Brain microvascular endothelial cell (primary cell): ENCODE results near the gene ROBO4.

Experiments used
- DNase-seq: peaks from one replicate; pipeline ENCODE4 v3.0.0-alpha.2; 2020
- H3K27ac ChIP-seq: fragments of 250-450 bp; sonication (Bioruptor Pico); 2 replicates; pipeline ENCODE4 v1.5.1; 2020; ENCODE audit warnings: mild to moderate bottlenecking, moderate library complexity
- H3K27me3 ChIP-seq: fragments of 250-450 bp; sonication (Bioruptor Pico); replicated peaks from 2 replicates; pipeline ENCODE4 v1.5.1; 2020; ENCODE audit warnings: mild to moderate bottlenecking
- H3K36me3 ChIP-seq: fragments of 250-450 bp; sonication (Bioruptor Pico); replicated peaks from 2 replicates; pipeline ENCODE4 v1.5.1; 2020; ENCODE audit warnings: mild to moderate bottlenecking
- H3K4me3 ChIP-seq: 2 replicates; pipeline ENCODE4 v1.5.1; 2011; ENCODE audit warnings: low read depth, mild to moderate bottlenecking, control low read depth, low read length, moderate library complexity
- in situ Hi-C: cut with HindIII; loops from 2 replicates; pipeline ENCODE4 v1.10.0; 2017; ENCODE audit warnings: low sequenced_read_pairs, low pct_ligation_motif_present
- TF ChIP-seq, protein P1 (sequence below): IDR thresholded peaks from 2 replicates; pipeline ENCODE4 v1.5.1; 2011; ENCODE audit warnings: low read depth, mild to moderate bottlenecking, moderate library complexity, low read length, control low read depth, inconsistent platforms; ENCODE audit errors: missing control alignments

The ROBO4 gene

DNA sequence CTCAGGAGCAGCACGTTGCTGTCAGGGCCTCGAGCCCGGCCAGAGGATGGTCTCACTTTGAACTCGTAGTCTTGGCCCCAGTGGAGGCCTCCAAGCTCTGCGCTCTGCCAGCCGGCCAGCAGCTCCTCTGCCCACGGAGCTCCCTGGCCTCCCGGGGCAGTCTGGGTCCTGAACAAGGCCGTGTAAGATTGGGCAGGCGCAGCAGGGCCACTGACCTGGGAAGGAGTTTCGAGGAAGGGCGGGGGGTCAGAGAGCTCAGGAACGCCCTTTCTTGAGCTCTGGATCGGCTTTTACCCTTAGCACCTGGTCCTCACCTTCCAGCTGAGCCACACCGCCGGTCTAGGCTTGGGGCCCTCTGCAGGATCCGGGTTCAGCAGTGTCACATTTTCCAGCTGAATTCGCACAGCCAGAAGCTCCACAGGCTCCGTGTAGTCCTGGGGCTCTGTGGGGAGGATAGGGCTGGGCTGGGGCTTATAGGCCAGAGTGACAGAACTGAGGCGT, 2.1 kb downstream of the ROBO4 start:
- no peak overlapping the region for H3K4me3 ChIP-seq
- DNase-seq, result no peak
- TF ChIP-seq, protein P1, sequence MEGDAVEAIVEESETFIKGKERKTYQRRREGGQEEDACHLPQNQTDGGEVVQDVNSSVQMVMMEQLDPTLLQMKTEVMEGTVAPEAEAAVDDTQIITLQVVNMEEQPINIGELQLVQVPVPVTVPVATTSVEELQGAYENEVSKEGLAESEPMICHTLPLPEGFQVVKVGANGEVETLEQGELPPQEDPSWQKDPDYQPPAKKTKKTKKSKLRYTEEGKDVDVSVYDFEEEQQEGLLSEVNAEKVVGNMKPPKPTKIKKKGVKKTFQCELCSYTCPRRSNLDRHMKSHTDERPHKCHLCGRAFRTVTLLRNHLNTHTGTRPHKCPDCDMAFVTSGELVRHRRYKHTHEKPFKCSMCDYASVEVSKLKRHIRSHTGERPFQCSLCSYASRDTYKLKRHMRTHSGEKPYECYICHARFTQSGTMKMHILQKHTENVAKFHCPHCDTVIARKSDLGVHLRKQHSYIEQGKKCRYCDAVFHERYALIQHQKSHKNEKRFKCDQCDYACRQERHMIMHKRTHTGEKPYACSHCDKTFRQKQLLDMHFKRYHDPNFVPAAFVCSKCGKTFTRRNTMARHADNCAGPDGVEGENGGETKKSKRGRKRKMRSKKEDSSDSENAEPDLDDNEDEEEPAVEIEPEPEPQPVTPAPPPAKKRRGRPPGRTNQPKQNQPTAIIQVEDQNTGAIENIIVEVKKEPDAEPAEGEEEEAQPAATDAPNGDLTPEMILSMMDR, result no peak
- in situ Hi-C loops, result no loop called here
- H3K27ac ChIP-seq, result no peak overlapping the region
- no peaks in the 10 kb centered on the region for H3K36me3 ChIP-seq
- H3K27me3 ChIP-seq, result no peaks in the 10 kb centered on the region

DNA sequence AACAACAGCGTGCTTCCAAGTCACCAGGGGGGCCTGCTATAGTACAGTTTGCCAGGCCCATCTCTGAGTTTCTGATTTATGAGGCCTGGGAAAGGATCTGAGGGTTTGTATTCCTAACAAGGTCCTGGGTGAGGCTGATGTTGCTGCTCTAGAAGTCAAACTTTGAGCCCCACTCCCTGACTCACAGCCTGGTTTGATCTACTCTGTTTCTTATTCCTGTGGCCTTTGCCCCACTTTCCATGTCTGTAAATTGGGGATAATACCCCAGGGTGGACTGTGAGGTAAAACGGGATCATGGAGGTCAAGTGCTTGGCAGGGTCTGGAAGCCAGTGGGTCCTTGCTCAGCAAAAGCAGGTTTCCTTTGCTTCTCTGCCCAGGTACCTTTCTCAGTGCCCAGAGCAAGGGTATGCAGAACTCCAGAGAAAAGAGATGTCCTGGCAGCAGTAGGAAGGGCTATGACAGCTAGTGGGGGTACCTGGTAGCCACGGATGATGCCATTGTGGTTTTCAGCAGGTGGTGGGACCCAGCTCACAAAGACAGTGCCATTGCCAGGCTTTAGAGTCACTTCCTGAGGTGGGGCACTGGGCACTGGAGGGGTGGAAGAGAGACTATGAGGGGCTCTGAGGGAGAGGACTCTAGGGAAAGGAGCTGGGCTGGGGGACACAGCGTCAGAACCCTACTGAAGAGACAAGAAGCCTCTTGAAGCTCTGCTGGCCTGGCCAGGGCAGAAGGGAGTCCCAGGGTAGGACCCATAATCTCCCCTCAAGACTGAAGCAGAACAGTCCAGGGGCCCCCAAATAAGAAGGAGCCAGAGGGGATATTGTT, 2.8 kb downstream of the ROBO4 start:
- no peak overlapping the region for H3K4me3 ChIP-seq

DNA sequence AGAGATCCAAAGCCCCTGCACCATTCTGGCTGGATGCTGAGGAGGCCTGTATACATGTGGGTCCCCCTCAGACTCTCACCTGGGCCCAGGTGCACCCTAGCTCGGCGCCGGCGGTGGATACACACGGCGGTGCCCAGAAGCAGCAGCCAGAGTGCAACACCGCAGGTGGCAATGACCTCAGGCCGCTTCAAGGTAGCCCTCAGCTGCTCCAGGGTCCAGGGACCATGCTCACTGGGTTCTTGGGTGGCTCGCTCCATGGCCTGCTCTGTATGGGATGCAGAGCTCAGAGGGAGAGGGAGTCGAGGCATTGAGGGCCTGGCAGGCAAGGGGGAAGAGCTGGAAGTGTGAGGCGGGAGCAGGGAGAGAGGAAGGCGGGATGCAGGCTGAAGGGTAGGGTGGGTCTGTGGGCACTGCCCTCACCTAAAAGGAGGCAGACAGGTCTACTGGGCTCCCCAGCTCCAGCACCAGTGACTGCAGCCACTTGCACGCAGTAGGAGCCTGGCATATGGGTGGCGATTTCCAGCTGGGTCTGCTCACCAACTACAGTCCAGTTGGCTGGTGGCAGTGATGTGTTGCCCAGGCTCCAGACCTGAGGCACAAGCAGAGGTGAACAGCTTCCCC, 3.8 kb downstream of the ROBO4 start:
- Histone ChIP-seq H3K27ac (no peak overlapping the region), H3K27me3 (no peaks in the 10 kb centered on the region), H3K4me3 (no peak overlapping the region), H3K36me3 (no peaks in the 10 kb centered on the region)
- in situ Hi-C loops, result no loop called here
- no peak for DNase-seq
- TF ChIP-seq, protein P1, result no peak

More for the DNA sequence above, 2.8 kb downstream of the ROBO4 start:
- no peak for DNase-seq
- in situ Hi-C loops, result no loop called here
- Histone ChIP-seq H3K36me3 (no peaks in the 10 kb centered on the region), H3K27me3 (no peaks in the 10 kb centered on the region), H3K27ac (no peak overlapping the region)
- TF ChIP-seq, protein P1, result no peak

DNA sequence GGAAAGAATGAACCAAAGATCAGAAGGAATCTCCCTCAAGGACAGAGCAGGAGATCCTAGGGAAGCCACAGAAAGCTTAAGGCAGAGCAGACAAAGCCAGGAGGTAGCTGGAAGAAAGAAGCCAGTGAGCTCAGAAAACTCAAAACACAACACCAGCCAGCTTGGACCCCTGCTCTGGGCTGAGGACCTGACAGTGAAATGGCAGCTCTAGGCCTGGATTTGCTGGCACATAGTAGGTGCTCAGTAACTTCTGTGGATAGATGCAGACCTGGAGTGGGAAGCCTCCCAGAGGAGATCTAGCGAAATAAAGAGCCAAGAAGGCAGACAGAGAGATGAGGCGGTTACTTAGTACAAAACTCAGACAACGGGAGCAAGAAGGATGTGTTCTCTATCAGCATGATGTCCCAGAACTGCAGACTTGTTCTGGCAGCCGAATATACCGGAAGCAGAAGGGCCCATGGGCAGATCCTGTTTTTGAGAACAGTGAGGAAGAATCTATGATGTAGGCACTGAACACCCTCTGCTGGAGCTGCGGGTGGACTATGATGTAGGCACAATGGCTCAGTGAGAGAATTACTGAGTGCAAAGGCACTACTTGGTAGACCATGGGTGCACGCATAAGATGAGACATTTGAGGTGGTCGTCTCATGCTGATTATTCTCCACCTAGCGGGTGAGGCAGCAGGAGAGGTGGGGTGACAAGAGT, 4.8 kb downstream of the ROBO4 start:
- H3K27me3 ChIP-seq, result no peaks in the 10 kb centered on the region
- no peak for DNase-seq
- in situ Hi-C loops, result no loop called here

DNA sequence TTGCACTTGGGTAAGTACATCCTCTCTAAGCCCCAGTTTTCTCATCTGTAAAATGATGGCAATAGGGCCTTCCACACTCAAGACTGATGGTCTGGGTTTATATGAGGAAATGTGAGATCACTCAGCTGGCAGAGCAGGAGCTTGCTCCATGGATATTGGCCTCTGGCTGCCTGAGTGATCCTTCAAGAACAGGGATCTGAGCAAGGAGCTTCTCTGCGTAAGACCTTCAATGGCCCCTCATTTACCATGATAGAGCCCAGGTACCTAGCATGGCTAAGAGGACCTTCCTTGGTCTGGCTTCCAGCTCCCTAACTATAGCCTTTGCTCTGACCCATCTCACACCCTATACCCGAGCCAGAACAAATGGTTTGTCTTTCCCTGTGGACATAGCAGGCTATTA, 5.5 kb downstream of the ROBO4 start:
- TF ChIP-seq, protein P1, result no peak
- H3K36me3 ChIP-seq, result no peaks in the 10 kb centered on the region
- no peak overlapping the region for H3K4me3 ChIP-seq
- in situ Hi-C loops, result no loop called here
- H3K27ac ChIP-seq, result no peak overlapping the region
- H3K27me3 ChIP-seq, result no peaks in the 10 kb centered on the region
- DNase-seq, result no peak

More for the DNA sequence above, 4.8 kb downstream of the ROBO4 start:
- Histone ChIP-seq H3K36me3 (no peaks in the 10 kb centered on the region), H3K4me3 (no peak overlapping the region), H3K27ac (no peak overlapping the region)
- TF ChIP-seq, protein P1, result no peak
